Endothelial cell (in vitro differentiated cells): Measurements from ENCODE around the gene MED12. TPM values are rescaled to one million over a fixed set of nuclear protein-coding genes. Genes with fewer than 3 reads are reported as not detected.

ENCODE experiments used
- DNase-seq: peaks from one replicate; pipeline ENCODE4 v3.0.0; 2021; ENCODE audit warnings: low spot score
- H3K27ac Mint-ChIP-seq: one replicate; pipeline ENCODE4 v1.8.0; 2021; ENCODE audit warnings: mixed read lengths, inconsistent platforms; ENCODE audit not compliant: unreplicated experiment
- H3K27me3 Mint-ChIP-seq: one replicate; pipeline ENCODE4 v1.8.0; 2021; ENCODE audit warnings: mild to moderate bottlenecking, moderate library complexity, mixed read lengths, inconsistent platforms; ENCODE audit not compliant: unreplicated experiment
- H3K36me3 Mint-ChIP-seq: one replicate; pipeline ENCODE4 v1.8.0; 2021; ENCODE audit warnings: mild to moderate bottlenecking, low read depth, mixed read lengths, inconsistent platforms; ENCODE audit not compliant: unreplicated experiment
- H3K4me1 Mint-ChIP-seq: one replicate; pipeline ENCODE4 v1.8.0; 2021; ENCODE audit warnings: mild to moderate bottlenecking, mixed read lengths, inconsistent platforms; ENCODE audit not compliant: unreplicated experiment
- H3K4me3 Mint-ChIP-seq: one replicate; pipeline ENCODE4 v1.8.0; 2021; ENCODE audit warnings: mild to moderate bottlenecking, mixed read lengths, inconsistent platforms; ENCODE audit not compliant: unreplicated experiment
- H3K9me3 Mint-ChIP-seq: one replicate; pipeline ENCODE4 v1.8.0; 2021; ENCODE audit warnings: mixed read lengths, inconsistent platforms; ENCODE audit not compliant: unreplicated experiment
- CTCF ChIP-seq: fragments of 200-600 bp; sonication (generic); IDR thresholded peaks from one replicate; pipeline ENCODE4 v1.5.0; 2021; ENCODE audit warnings: antibody characterized with exemption; ENCODE audit not compliant: unreplicated experiment
- total RNA-seq: library from RNA; stranded (reverse); fragmentation: NEBNext Ultra II Directional; extraction: Animal tissue kit (Norgen Biotek cat#: 25700); gene quantifications from one replicate; pipeline ENCODE4 v1.2.1, GENCODE V29; 2021; ENCODE audit not compliant: unreplicated experiment

MED12 gene
- total RNA-seq, 1 donor from 2014 or later = 128 TPM

GRCh38 chrX:71148278-71148663 lies 29.9 kb downstream of the MED12 start:
- H3K4me3 Mint-ChIP-seq = no peak overlapping the region
- H3K36me3 Mint-ChIP-seq = no peaks in the 10 kb centered on the region
- H3K27me3 Mint-ChIP-seq = peaks cover 10% of the 10 kb centered on the region
- no peak for DNase-seq
- no peaks in the 10 kb centered on the region for H3K9me3 Mint-ChIP-seq
- H3K4me1 Mint-ChIP-seq = peaks cover 16% of the 10 kb centered on the region
- H3K27ac Mint-ChIP-seq = no peak overlapping the region
- no peak for TF ChIP-seq CTCF

- H3K27ac Mint-ChIP-seq = no peak overlapping the region
- DNase-seq = no peak
- no peak overlapping the region for H3K4me3 Mint-ChIP-seq
- H3K9me3 Mint-ChIP-seq = no peaks in the 10 kb centered on the region
- TF ChIP-seq CTCF = no peak
- peaks cover 10% of the 10 kb centered on the region for H3K27me3 Mint-ChIP-seq
- H3K36me3 Mint-ChIP-seq = peaks cover 5% of the 10 kb centered on the region
- peaks cover 7% of the 10 kb centered on the region for H3K4me1 Mint-ChIP-seq
These were observed 33.0 kb downstream of the MED12 start for GRCh38 chrX:71151366-71151765.

- Mint-ChIP-seq H3K27ac (no peak overlapping the region), H3K4me1 (peaks cover 3% of the 10 kb centered on the region), H3K9me3 (no peaks in the 10 kb centered on the region), H3K4me3 (no peak overlapping the region), H3K36me3 (peaks cover 5% of the 10 kb centered on the region), H3K27me3 (peaks cover 9% of the 10 kb centered on the region)
- no peak for DNase-seq
- TF ChIP-seq CTCF = no peak
These were observed 35.8 kb downstream of the MED12 start for GRCh38 chrX:71154196-71154595.

GRCh38 chrX:71154641-71155040 lies 36.2 kb downstream of the MED12 start:
- Mint-ChIP-seq H3K27ac (no peak overlapping the region), H3K9me3 (no peaks in the 10 kb centered on the region), H3K27me3 (peaks cover 9% of the 10 kb centered on the region), H3K36me3 (peaks cover 5% of the 10 kb centered on the region), H3K4me3 (no peak overlapping the region), H3K4me1 (peaks cover 3% of the 10 kb centered on the region)
- DNase-seq = no peak
- no peak for TF ChIP-seq CTCF

- no peak for DNase-seq
- peak overlapping the region; percentile 39 for H3K4me3 Mint-ChIP-seq
- H3K27me3 Mint-ChIP-seq = peaks cover 4% of the 10 kb centered on the region
- H3K27ac Mint-ChIP-seq = no peak overlapping the region
- H3K9me3 Mint-ChIP-seq = no peaks in the 10 kb centered on the region
- H3K36me3 Mint-ChIP-seq = peaks cover 5% of the 10 kb centered on the region
- H3K4me1 Mint-ChIP-seq = peaks cover 4% of the 10 kb centered on the region
- no peak for TF ChIP-seq CTCF
These were observed 40.2 kb downstream of the MED12 start for GRCh38 chrX:71158603-71159002.
